Measurements from ENCODE around the gene CENPP. TPM values are rescaled to one million over a fixed set of nuclear protein-coding genes. Genes with fewer than 3 reads are reported as not detected.
A peak's percentile ranks its signal among the peaks of the same experiment; 100 is the strongest.

CENPP gene
- total and polyA plus RNA-seq, 8 donors: 0.46 to 2.7 (median 1.9) TPM

DNA sequence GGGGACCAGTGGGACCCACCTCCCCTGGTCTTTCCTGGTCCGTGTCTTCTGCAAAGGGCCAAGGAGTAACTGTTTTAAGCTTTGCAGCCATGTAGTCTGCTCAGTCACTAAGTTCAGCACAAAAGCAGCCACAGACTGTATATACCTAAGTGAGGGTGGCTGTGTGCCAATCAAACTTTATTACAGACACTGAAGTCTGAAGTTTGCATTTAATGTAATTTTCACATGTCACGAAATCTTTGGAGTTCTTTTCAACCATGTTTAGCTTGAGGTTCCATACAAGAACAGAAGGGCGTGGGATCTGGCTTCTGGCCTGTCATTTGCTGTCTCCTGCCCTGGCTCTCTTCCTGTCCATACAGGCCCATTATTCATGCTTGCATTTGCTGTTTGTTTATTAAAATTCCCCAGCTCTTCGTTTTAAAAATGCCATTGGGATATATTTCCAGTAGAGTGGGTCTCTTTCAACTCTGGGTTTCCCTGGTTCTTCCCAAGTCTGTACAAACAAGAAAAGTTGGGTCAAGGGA, 274.2 kb downstream of the CENPP start:
- no peaks in the 10 kb centered on the region for H3K9me3 ChIP-seq
- no peak for ATAC-seq
- FAIRE-seq: no peak
- DNase-seq: no peak
- H3K27me3 ChIP-seq: no peaks in the 10 kb centered on the region
- no peak overlapping the region for H3K4me3 ChIP-seq
- 72 to 79% methylated on average over 4 of the region's 4 CpGs for WGBS, 2 donors
- H3K36me3 ChIP-seq: no peaks in the 10 kb centered on the region
- intact Hi-C loops (cut with DNase I): no loop called here
- H3K27ac ChIP-seq: no peak overlapping the region
- no peaks in the 10 kb centered on the region for H3K4me1 ChIP-seq
- no peak for TF ChIP-seq CTCF (IDR thresholded peaks at IDR 0.05)

DNA sequence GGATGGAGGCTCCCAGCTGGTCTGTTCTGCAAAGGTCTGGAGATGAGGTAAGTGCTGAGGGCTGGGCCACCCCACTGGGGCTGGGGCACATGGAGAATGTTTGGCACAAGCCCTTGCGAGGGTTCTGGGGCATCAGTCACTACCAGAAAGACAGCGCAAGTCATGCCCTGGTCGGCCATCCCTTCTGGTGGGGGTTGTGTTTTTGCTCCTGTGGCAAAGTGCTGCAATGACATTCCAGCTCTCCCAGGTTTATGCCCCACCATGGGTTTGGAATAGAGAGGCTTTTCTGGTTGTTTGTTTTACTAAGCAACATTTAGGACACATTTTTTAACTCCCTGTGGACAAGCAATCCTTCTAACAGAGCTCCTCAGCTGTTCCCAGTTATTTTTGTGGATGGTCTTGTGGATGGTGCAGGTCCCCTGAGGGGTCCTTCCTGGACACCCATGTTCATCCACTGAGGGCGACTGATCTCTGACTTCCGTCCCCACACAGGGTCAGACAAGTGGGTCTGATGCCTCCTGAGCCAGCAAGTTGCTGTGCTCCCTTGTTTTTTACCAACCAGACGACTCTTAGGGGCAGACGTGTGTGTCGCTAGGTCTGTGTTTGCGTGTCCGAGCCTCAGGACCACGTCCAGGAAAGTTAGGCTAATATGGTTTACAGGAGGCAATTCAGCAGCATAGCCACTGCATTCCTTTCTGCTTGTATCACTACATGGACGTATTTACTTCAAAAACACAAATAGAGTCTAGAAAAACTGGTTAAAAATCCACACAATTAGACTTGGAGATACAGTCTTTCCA, 274.9 kb downstream of the CENPP start:
- Histone ChIP-seq H3K36me3 (no peaks in the 10 kb centered on the region), H3K4me1 (no peaks in the 10 kb centered on the region), H3K27me3 (no peaks in the 10 kb centered on the region), H3K4me3 (no peak overlapping the region), H3K27ac (peak overlapping the region in 2 of 4 donors; percentile 36 to 37), H3K9me3 (no peaks in the 10 kb centered on the region)
- ATAC-seq (peak in 3 of 4 donors; percentile 62 to 73 (median 69)), FAIRE-seq (no peak), DNase-seq (no peak)
- intact Hi-C loops (cut with DNase I): no loop called here
- no peak for TF ChIP-seq CTCF (IDR thresholded peaks at IDR 0.05)
- 65% methylated on average over 12 of the region's 12 CpGs for WGBS, 2 donors

- no peaks in the 10 kb centered on the region for H3K9me3 ChIP-seq
- intact Hi-C loops (cut with DNase I): no loop called here
- ATAC-seq (no peak), DNase-seq (no peak), FAIRE-seq (no peak)
- peak overlapping the region in 1 of 4 donors; percentile 36 for H3K27ac ChIP-seq
- H3K27me3 ChIP-seq: no peaks in the 10 kb centered on the region
- no peak for TF ChIP-seq CTCF (IDR thresholded peaks at IDR 0.05)
- no peaks in the 10 kb centered on the region for H3K4me1 ChIP-seq
- H3K36me3 ChIP-seq: no peaks in the 10 kb centered on the region
- H3K4me3 ChIP-seq: no peak overlapping the region
- 79 to 83% methylated on average over 12 of the region's 12 CpGs for WGBS, 2 donors
Observed at GRCh38 chr9:92601451-92601850, 275.7 kb downstream of the CENPP start.

DNA sequence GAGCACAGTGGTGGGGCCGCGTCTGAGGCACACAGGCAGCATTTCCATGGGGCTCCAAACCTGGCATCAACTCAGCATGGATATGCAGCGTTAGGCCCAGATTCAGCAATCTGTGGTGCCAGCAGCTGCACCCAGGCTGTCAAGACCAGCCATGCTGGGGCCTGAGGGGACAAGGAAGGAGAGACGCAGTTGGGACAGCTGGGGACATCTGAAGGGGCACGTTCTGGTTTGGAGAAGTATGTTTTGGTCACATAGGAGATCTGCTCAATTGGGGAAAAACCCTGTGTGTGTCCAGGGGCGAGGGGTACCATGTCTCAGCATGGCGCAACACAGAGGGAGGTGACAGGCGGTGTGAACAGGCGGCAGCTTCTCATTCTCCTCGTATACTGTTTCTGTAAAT, 276.7 kb downstream of the CENPP start:
- WGBS, 2 donors: 89 to 92% methylated on average over 10 of the region's 10 CpGs

More for the DNA sequence above, 276.7 kb downstream of the CENPP start:
- intact Hi-C loops (cut with DNase I): no loop called here
- no peak for ATAC-seq
- no peak for TF ChIP-seq CTCF (IDR thresholded peaks at IDR 0.05)
- Histone ChIP-seq H3K4me3 (no peak overlapping the region), H3K9me3 (no peaks in the 10 kb centered on the region), H3K36me3 (no peaks in the 10 kb centered on the region), H3K27me3 (no peaks in the 10 kb centered on the region), H3K27ac (no peak overlapping the region), H3K4me1 (peaks cover 0 to 3% (median 0%) of the 10 kb centered on the region in 3 donors)
- no peak for DNase-seq
- FAIRE-seq: no peak
